Rectal smooth muscle tissue (tissue), 1 donor: ENCODE results near the gene PXT1.

Experiments used
- H3K27ac ChIP-seq: one replicate; pipeline ENCODE4 v1.7.0; 2013; ENCODE audit warnings: low read depth, low read length, inconsistent platforms
- H3K27me3 ChIP-seq: one replicate; pipeline ENCODE4 v1.7.0; 2013; ENCODE audit warnings: low read length; ENCODE audit not compliant: control insufficient read depth, insufficient read depth
- H3K36me3 ChIP-seq: one replicate; pipeline ENCODE4 v1.7.0; 2013; ENCODE audit warnings: low read length; ENCODE audit not compliant: control insufficient read depth, insufficient read depth
- H3K4me1 ChIP-seq: one replicate; pipeline ENCODE4 v1.7.0; 2013; ENCODE audit warnings: low read length; ENCODE audit not compliant: control insufficient read depth, insufficient read depth
- H3K4me3 ChIP-seq: one replicate; pipeline ENCODE4 v1.7.0; 2013; ENCODE audit warnings: low read length
- H3K9ac ChIP-seq: one replicate; pipeline ENCODE4 v1.7.0; 2013; ENCODE audit warnings: low read length

PXT1 gene

DNA sequence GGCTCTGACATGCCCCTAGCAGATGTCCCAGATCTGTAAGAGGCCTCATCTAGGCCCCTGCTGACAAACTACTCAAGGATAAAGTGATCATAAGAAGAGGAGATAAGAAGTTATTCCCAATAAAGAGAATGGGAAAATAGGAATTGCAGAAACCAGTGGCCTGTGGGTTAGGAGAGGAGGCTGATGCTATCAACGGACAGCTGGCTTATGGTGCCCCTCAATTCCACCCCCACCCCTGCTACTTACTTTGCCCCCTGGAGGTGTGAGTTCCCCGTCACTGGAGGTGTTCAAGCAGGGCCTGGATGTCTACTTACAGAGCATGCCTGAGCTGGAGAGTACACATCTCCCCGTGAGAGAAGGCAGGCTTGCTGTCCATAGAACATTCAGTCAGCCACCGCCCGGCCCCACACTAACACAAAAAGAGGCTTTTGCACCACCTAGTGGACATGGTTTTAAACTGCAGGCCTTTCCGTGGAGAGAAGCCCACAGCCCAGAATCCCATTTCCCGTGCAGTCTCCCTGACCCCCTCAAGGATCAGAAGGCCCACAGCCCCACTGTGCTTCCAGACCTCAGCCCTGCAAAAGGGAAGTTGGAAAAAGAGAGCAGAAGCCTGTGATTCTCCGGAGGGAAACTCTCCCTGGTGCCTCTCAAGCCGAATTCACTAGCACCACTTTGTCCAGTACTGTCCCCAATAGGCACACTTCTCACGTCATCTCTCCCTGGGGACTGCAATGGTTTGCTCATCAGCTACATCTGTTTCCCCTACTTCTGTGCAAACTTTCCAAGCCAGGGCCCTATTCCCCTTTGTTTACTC lies 82.2 kb downstream of the PXT1 start:
- H3K36me3 ChIP-seq: no peaks in the 10 kb centered on the region
- no peak overlapping the region for H3K27ac ChIP-seq
- no peaks in the 10 kb centered on the region for H3K27me3 ChIP-seq
- no peak overlapping the region for H3K9ac ChIP-seq
- H3K4me3 ChIP-seq: no peak overlapping the region
- no peaks in the 10 kb centered on the region for H3K4me1 ChIP-seq

DNA sequence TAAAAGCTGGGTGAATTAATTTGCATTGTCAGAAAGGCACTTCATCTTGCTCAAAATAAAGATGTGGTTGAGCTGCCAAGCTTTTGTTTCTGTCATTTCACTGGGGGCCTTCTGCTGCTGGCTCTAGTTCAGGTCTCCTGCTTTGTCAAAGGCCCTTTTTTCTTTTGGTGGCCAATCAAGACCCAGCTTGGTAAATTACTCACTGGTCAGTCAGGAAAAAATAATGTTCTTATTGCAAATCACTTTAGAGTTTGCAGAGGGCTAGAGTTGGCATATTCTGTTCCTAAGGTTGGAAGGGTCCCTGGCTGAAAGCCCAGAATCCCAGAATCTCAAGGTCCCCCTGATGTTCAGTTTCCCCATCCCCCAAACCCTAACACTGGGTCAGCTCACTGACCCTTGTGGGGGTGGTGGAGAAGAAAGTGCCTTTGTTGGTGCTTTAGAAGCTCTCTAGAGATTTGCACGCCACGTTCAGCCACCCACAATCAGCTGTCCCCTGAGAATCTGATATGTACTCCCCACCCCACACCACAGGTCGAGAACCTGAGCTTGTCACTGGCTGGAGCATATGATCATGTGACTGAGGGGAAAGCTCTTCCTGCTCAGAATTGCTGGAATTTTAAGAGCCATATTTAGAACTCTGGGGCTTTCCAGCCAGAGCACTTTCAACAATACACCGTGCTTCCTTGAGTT lies 84.3 kb downstream of the PXT1 start:
- no peak overlapping the region for H3K9ac ChIP-seq
- no peaks in the 10 kb centered on the region for H3K36me3 ChIP-seq
- H3K4me1 ChIP-seq: no peaks in the 10 kb centered on the region
- no peaks in the 10 kb centered on the region for H3K27me3 ChIP-seq
- no peak overlapping the region for H3K27ac ChIP-seq
- no peak overlapping the region for H3K4me3 ChIP-seq

DNA sequence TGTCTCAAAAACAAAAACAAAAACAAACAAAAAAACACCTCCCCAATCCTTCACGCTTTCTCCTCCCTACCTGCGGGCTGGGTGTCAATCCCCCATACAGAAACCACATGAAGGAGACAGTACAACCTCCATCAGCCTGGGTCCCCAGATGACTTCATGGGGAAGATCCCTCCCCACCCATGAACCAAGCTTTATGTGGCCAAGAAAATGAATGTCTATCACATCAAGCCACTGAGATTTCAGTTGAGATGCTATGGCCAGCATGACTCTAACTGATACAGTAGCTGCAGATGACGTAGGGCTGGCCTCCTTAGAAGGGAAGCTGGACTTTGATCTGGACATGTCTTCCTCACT lies 84.8 kb downstream of the PXT1 start:
- no peaks in the 10 kb centered on the region for H3K27me3 ChIP-seq
- no peaks in the 10 kb centered on the region for H3K36me3 ChIP-seq
- H3K4me3 ChIP-seq: no peak overlapping the region
- H3K9ac ChIP-seq: no peak overlapping the region
- no peaks in the 10 kb centered on the region for H3K4me1 ChIP-seq
- no peak overlapping the region for H3K27ac ChIP-seq

DNA sequence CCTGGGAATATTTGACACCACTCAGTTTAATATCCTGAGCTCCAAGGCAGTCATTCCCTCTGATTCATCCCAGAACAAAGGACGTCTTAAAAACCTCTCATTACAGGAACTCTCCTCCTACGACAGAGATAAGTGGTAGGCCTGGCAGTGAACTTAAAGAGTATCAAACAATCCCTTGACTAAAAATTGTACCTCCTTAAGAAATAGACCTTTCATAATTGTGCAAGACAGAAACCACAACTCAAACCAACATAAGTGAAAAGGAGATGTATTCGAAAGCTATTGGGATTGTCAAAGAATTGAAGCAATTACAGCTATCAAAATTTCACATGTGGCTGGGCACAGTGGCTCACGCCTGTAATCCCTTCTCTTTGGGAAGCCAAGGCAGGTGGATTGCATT lies 86.8 kb downstream of the PXT1 start:
- Histone ChIP-seq H3K9ac (no peak overlapping the region), H3K4me3 (no peak overlapping the region), H3K27ac (no peak overlapping the region), H3K4me1 (no peaks in the 10 kb centered on the region), H3K27me3 (no peaks in the 10 kb centered on the region), H3K36me3 (no peaks in the 10 kb centered on the region)

DNA sequence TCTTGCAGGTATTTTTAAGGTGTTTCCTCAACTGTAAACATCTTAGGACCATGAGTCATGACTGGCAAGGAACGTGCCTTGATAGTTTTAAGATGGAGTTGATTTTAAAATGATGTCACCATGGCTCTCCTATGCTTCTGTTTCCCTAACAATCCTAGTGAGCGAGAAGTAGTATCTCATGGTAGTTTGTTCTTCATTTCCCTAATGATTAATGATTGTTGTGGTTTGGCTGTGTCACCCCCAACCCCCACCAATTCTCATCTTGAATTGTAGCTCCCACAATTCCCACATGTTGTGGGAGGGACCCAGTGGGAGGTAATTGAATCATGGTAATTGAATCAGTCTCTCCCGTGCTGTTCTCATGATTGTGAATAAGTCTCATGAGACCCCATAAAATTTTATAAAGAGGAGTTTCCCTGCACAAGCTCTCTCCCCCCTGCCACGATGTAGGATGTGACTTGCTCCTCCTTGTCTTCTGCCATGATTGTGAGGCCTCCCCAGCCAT lies 89.2 kb downstream of the PXT1 start:
- Histone ChIP-seq H3K27me3 (no peaks in the 10 kb centered on the region), H3K27ac (no peak overlapping the region), H3K4me1 (no peaks in the 10 kb centered on the region), H3K4me3 (no peak overlapping the region), H3K9ac (no peak overlapping the region), H3K36me3 (no peaks in the 10 kb centered on the region)

DNA sequence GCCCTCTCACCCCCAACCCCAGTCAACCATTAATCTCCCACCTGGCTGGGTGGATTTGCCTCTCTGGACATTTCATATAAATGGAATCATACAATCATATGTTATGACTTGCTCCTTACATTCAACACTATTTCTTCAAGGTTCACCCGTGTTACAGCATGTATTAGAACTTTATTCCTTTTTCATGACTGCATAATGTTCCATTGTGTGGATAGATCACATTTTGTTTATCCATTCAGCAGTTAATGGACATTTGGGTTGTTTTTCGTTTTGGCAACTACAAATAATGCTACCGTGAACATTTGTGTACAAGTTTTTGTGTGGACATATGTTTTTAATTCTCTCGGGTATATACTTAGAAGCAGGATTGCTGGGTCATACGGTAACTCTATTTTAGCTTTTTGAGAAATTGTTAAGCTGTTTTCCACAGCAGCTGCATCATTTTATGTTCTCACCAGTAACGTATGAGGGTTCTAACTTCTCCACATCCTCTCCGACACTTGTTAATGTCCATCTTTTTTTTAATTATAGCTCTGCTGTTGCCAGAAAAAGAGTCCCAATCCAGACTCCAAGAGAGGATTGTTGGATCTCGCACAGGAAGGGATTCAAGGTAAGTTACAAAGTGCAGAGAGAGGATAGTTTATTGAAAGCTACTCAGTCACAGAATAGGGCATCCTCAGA lies 90.0 kb downstream of the PXT1 start:
- Histone ChIP-seq H3K36me3 (no peaks in the 10 kb centered on the region), H3K9ac (no peak overlapping the region), H3K27ac (no peak overlapping the region), H3K27me3 (no peaks in the 10 kb centered on the region), H3K4me1 (no peaks in the 10 kb centered on the region), H3K4me3 (no peak overlapping the region)

DNA sequence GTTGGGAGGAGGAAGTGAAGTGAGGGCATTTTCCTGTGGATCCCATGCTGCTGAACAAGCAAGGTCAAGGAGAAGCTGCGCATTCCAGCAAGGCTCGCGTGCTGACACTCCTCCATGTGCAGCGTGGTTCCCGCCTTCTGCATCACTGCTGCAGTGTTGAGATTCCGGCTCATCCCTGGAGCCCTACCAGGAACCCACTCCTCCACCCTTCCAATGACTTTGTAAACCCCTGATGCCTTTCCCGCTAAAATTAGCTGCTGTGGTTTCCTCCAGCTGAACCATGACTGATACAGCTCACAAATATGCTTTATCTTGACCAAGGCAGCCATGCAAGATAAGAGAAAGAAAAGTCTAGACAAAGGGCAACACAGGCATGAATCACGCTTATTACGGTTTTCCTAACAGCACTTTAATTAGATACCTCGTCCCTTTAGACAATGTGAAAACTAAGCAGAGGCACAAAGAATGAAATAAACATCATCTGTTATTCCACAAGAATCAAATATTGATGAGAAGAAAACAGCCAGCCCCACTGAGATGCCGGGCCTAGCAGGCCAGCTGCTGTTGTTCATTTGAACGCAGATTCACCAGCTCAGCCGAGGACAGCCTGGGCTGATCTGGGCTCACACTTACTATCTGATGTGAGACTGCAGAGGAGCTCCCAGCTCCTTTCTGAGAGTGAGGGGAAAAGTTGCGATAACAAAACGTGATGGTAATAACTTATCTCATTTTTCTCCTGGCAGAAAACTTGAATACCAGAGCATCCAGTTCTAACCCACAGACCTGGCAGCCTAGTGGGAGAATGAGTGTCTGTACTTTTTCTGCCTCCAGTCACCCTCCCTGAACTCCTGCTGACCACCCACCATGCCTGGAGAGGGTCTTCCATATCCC lies 91.7 kb downstream of the PXT1 start:
- H3K4me3 ChIP-seq: no peak overlapping the region
- H3K9ac ChIP-seq: no peak overlapping the region
- no peaks in the 10 kb centered on the region for H3K36me3 ChIP-seq
- H3K4me1 ChIP-seq: no peaks in the 10 kb centered on the region
- no peaks in the 10 kb centered on the region for H3K27me3 ChIP-seq
- H3K27ac ChIP-seq: no peak overlapping the region

DNA sequence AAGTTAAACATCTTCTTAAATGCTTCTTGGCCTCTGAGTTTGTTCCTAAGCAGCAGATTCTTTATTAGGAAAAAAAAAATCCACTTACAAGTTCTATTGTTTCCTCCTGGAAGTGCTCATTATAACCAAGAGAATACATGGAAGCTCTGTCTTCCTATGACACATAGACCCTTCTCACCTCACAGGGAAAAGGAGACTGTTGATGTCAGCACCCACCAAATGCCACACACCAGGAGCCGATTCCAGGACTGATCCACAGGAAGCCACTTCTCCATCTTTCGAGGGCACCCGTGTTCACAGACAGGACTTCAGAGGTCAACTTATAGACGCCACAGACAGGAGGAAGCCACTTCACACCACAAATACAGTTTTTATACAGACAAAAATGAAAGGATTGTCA lies 92.6 kb downstream of the PXT1 start:
- no peaks in the 10 kb centered on the region for H3K36me3 ChIP-seq
- no peaks in the 10 kb centered on the region for H3K27me3 ChIP-seq
- H3K27ac ChIP-seq: no peak overlapping the region
- H3K9ac ChIP-seq: no peak overlapping the region
- no peak overlapping the region for H3K4me3 ChIP-seq
- H3K4me1 ChIP-seq: no peaks in the 10 kb centered on the region

DNA sequence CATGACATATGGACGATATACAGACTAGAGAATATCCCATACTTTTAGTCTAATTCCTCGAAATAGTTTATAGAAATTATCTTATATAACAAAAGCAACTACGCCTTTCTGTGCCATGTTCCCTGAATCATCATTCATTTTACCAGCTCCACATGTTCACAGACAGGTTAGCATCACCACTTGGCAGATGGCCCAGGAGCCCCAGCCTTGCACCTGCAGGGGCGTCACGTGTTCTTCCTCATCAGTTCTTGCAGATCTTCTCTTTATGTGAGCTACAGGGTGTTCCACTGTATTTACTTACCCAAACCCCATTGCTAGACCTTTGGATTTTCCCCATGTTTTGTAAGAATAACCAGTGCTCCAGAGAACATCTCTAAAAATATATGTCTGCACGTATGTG lies 93.4 kb downstream of the PXT1 start:
- no peak overlapping the region for H3K27ac ChIP-seq
- no peak overlapping the region for H3K4me3 ChIP-seq
- H3K9ac ChIP-seq: no peak overlapping the region
- H3K27me3 ChIP-seq: no peaks in the 10 kb centered on the region
- no peaks in the 10 kb centered on the region for H3K36me3 ChIP-seq
- H3K4me1 ChIP-seq: no peaks in the 10 kb centered on the region

DNA sequence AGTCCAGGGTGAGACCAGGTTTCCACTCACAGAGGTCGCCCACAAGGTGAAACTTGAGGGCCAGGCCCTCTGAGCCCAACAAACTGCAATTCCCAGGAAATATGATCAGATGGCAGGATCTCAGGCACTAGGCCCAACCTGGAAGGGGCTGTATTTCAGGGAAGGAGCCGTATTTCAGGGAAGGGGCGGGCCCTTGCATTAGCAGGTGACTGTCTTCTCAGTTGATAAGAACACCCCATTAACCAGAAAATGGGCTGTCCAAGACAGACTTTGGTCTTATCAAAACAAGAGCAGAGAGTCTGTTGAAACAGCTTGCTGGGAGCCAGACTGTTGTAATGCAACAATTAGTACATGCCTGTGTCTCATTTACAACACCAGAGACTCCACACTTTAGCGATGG lies 95.0 kb downstream of the PXT1 start:
- no peaks in the 10 kb centered on the region for H3K36me3 ChIP-seq
- no peak overlapping the region for H3K27ac ChIP-seq
- no peak overlapping the region for H3K9ac ChIP-seq
- no peaks in the 10 kb centered on the region for H3K4me1 ChIP-seq
- no peaks in the 10 kb centered on the region for H3K27me3 ChIP-seq
- no peak overlapping the region for H3K4me3 ChIP-seq

DNA sequence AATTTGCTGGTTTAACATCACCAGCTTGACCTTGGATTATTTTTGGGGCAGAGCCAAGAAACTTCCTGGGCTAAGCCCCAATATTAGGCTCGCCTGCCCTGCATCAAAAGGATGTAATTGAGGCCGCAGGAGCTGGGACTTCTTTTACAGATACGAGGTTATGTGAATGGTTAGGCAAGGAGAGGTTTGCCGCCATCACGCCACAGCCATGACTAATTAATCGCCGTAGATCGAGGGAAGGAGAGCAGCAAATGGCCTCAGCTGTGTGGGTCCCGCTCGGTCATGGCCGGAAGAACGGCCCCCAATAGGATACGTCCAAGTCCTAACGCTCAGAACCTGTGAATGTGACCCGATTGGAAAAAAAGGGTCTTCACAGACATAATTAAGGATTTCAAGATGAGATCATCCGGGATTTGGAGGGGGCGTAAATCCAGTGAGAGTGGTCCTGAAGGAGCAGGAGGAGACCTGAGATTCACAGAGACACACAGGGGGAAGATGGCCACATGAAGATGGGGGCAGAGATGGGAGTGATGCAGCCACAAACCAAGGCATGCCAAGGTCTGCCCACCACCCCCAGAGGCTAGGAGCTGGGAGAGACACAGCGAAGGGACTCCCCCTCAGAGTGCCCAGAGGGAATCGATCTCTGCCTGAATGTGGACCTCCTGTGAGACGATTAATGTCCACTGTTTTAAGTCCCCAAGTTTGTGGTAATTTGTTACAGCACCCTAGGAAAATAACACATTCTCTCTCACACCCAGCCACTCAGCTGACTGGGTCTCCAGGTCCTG lies 96.0 kb downstream of the PXT1 start:
- Histone ChIP-seq H3K27me3 (no peaks in the 10 kb centered on the region), H3K36me3 (no peaks in the 10 kb centered on the region), H3K4me3 (no peak overlapping the region), H3K9ac (no peak overlapping the region), H3K27ac (no peak overlapping the region), H3K4me1 (no peaks in the 10 kb centered on the region)
